Sigmoid colon (tissue), 7 donors: ENCODE results near the gene PRDM16. TPM values are rescaled to one million over a fixed set of nuclear protein-coding genes. Genes with fewer than 3 reads are reported as not detected.
"Not testable (repeated sequence)": the region's sequence is repeated elsewhere in the genome, so short reads cannot be mapped to it uniquely, and the experiment has no call there.

Experiments used
- DNase-seq: peaks from one replicate; pipeline ENCODE4 v3.0.0-alpha.2; 2019
- H3K27ac ChIP-seq, 4 donors: fragments of 200-600 bp; sonication (generic); one replicate each; pipeline ENCODE4 v1.5.1; 2016 to 2019; ENCODE audit warnings: mild to moderate bottlenecking in 1 of 4
- H3K27me3 ChIP-seq, 3 donors: fragments of 200-600 bp; sonication (generic); one replicate each; pipeline ENCODE4 v1.5.1; 2019; ENCODE audit warnings: mild to moderate bottlenecking in 1 of 3
- H3K36me3 ChIP-seq, 4 donors: fragments of 200-600 bp; sonication (generic); one replicate each; pipeline ENCODE4 v1.5.1; 2016 to 2019
- H3K4me1 ChIP-seq, 4 donors: fragments of 200-600 bp; sonication (generic); one replicate each; pipeline ENCODE4 v1.5.1; 2017 to 2019
- H3K4me3 ChIP-seq, 4 donors: fragments of 200-600 bp; sonication (generic); one replicate each; pipeline ENCODE4 v1.5.1; 2017 to 2019; ENCODE audit warnings: mild to moderate bottlenecking in 2 of 4, moderate library complexity in 1 of 4
- H3K9me3 ChIP-seq, 4 donors: fragments of 200-600 bp in 3 of 4; sonication (generic) in 3 of 4; one replicate each; pipeline versions ENCODE4 v1.5.1 to v1.6.1; 2013 to 2019
- CTCF ChIP-seq, 4 experiments: fragments of 450-650 bp in 3 of 4; fragments of 200-600 bp in 1 of 4; IDR thresholded peaks; one replicate each; pipeline ENCODE4 v1.5.1; 2016 to 2019; ENCODE audit warnings: antibody characterized with exemption in 4 of 4, mild to moderate bottlenecking in 3 of 4, moderate library complexity in 2 of 4
- EP300 ChIP-seq, 4 donors: sonication (generic); formaldehyde crosslinking; IDR thresholded peaks; one replicate each; pipeline ENCODE4 v1.6.1; 2017; ENCODE audit warnings: antibody characterized with exemption in 4 of 4
- POLR2A ChIP-seq, 2 donors: fragments of 450-650 bp; IDR thresholded peaks; one replicate each; pipeline ENCODE4 v1.6.1; 2016; ENCODE audit warnings: antibody characterized with exemption in 2 of 2, mild to moderate bottlenecking in 2 of 2, moderate library complexity in 2 of 2
- POLR2AphosphoS5 ChIP-seq, 4 donors: sonication (generic); formaldehyde crosslinking; IDR thresholded peaks; one replicate each; pipeline ENCODE4 v1.6.1; 2017; ENCODE audit warnings: antibody characterized with exemption in 4 of 4
- WGBS, 2 donors: extraction: QIAGEN DNeasy Blood & Tissue Kit; methylation state at CpG; one replicate each; pipeline ENCODE4 v1.1.7; 2013; 5-methylcytosine and 5-hydroxymethylcytosine counted together
- intact Hi-C: fragments of 100-400 bp; cut with DNase I; formaldehyde crosslinking; loops from one replicate; pipeline ENCODE4 v1.15.1; 2023
- polyA plus RNA-seq, 3 donors: library from polyadenylated mRNA; stranded (reverse); fragments of 200-250 nt; gene quantifications; one replicate each; pipeline ENCODE4 v1.2.3, GENCODE V29; 2013
- total RNA-seq, 4 donors: library from RNA; depleted of rRNA; stranded (reverse); fragments of >200 nt; gene quantifications; one replicate each; pipeline ENCODE4 v1.1.0, GENCODE V29; 2016
- donor health status: healthy with polysubstance abuse.
- donor health status: Bipolar disorder and iron deficiency.
- donor health status: healthy.

PRDM16 gene
- total and polyA plus RNA-seq, 7 donors, result under 0.01 to 1.7 (median 0.49) TPM

- Histone ChIP-seq H3K27me3 (peaks cover 0 to 88% (median 38%) of the 10 kb centered on the region in 3 donors), H3K36me3 (no peaks in the 10 kb centered on the region), H3K4me3 (no peak overlapping the region), H3K27ac (no peak overlapping the region), H3K4me1 (no peaks in the 10 kb centered on the region), H3K9me3 (peaks cover 0 to 8% (median 3%) of the 10 kb centered on the region in 4 donors)
- intact Hi-C loops, result no loop called here
- TF ChIP-seq EP300 (IDR thresholded peaks at IDR 0.05) (no peak), POLR2A (IDR thresholded peaks at IDR 0.05) (no peak), CTCF (IDR thresholded peaks at IDR 0.05) (no peak), POLR2AphosphoS5 (IDR thresholded peaks at IDR 0.05) (no peak)
- 81 to 92% methylated on average over 7 of the region's 7 CpGs for WGBS, 2 donors
- DNase-seq, result no peak
Measured at GRCh38 chr1:3236955-3237354, 168.0 kb downstream of the PRDM16 start.

- H3K27me3 ChIP-seq, result peaks cover 0 to 88% (median 41%) of the 10 kb centered on the region in 3 donors
Measured at GRCh38 chr1:3237570-3237969, 168.6 kb downstream of the PRDM16 start.

GRCh38 chr1:3237994-3238702, 169.1 kb downstream of the PRDM16 start:
- Histone ChIP-seq H3K4me1 (no peaks in the 10 kb centered on the region), H3K27me3 (peaks cover 0 to 88% (median 45%) of the 10 kb centered on the region in 3 donors), H3K27ac (no peak overlapping the region), H3K4me3 (no peak overlapping the region), H3K9me3 (peaks cover 0 to 8% (median 3%) of the 10 kb centered on the region in 4 donors), H3K36me3 (no peaks in the 10 kb centered on the region)
- DNase-seq, result no peak
- intact Hi-C loops, result no loop called here
- TF ChIP-seq EP300 (IDR thresholded peaks at IDR 0.05) (no peak), CTCF (IDR thresholded peaks at IDR 0.05) (no peak), POLR2AphosphoS5 (IDR thresholded peaks at IDR 0.05) (no peak), POLR2A (IDR thresholded peaks at IDR 0.05) (no peak)
- WGBS, 2 donors, result 79% methylated on average over 28 of the region's 28 CpGs

More at GRCh38 chr1:3237570-3237969, 168.6 kb downstream of the PRDM16 start:
- Histone ChIP-seq H3K27ac (no peak overlapping the region), H3K4me3 (no peak overlapping the region), H3K9me3 (peaks cover 0 to 8% (median 3%) of the 10 kb centered on the region in 4 donors), H3K36me3 (no peaks in the 10 kb centered on the region), H3K4me1 (no peaks in the 10 kb centered on the region)
- intact Hi-C loops, result no loop called here
- no peak for TF ChIP-seq EP300 (IDR thresholded peaks at IDR 0.05)
- no peak for TF ChIP-seq POLR2AphosphoS5 (IDR thresholded peaks at IDR 0.05)
- no peak for TF ChIP-seq CTCF (IDR thresholded peaks at IDR 0.05)
- TF ChIP-seq POLR2A (IDR thresholded peaks at IDR 0.05), result no peak
- 63 to 86% methylated on average over 15 of the region's 15 CpGs for WGBS, 2 donors
- DNase-seq, result no peak

GRCh38 chr1:3238703-3239278, 169.8 kb downstream of the PRDM16 start:
- no peak overlapping the region for H3K27ac ChIP-seq
- H3K27me3 ChIP-seq, result peaks cover 0 to 90% (median 48%) of the 10 kb centered on the region in 3 donors
- H3K4me3 ChIP-seq, result no peak overlapping the region
- H3K36me3 ChIP-seq, result no peaks in the 10 kb centered on the region
- intact Hi-C loops, result no loop called here
- DNase-seq, result no peak
- peaks cover 0 to 1% (median 0%) of the 10 kb centered on the region in 4 donors for H3K4me1 ChIP-seq
- peaks cover 0 to 8% (median 3%) of the 10 kb centered on the region in 4 donors for H3K9me3 ChIP-seq
- no peak for TF ChIP-seq POLR2AphosphoS5 (IDR thresholded peaks at IDR 0.05)
- TF ChIP-seq EP300 (IDR thresholded peaks at IDR 0.05), result no peak
- TF ChIP-seq POLR2A (IDR thresholded peaks at IDR 0.05), result no peak
- no peak for TF ChIP-seq CTCF (IDR thresholded peaks at IDR 0.05)
- 84 to 85% methylated on average over 21 of the region's 21 CpGs for WGBS, 2 donors

- Histone ChIP-seq H3K4me1 (peaks cover 0 to 13% (median 5%) of the 10 kb centered on the region in 4 donors), H3K27me3 (peaks cover under 1 to 89% (median 52%) of the 10 kb centered on the region in 3 donors)
- DNase-seq, H3K36me3 ChIP-seq, intact Hi-C loops, H3K9me3 ChIP-seq, H3K4me3 ChIP-seq, H3K27ac ChIP-seq: not testable (repeated sequence)
- WGBS, 2 donors, result 82 to 92% methylated on average over 3 of the region's 3 CpGs
Measured at GRCh38 chr1:3239991-3240390, 171.0 kb downstream of the PRDM16 start.
